ENCODE measurements around the gene RAP1GAP.

GRCh38 chr1:21630571-21631343 is 38.4 kb downstream of the RAP1GAP start:
- TF ChIP-seq CTCF (IDR thresholded peaks at IDR 0.05) (no peak), POLR2A (IDR thresholded peaks at IDR 0.05) (no peak), POLR2AphosphoS5 (IDR thresholded peaks at IDR 0.05) (no peak), EP300 (IDR thresholded peaks at IDR 0.05) (no peak)

All from stomach (tissue), 4 donors.